SK-N-SH (cell line): ENCODE data around the gene HUNK.

Experiments
- CHD2 ChIP-seq: fragments of 150-350 bp; IDR thresholded peaks from 2 replicates; pipeline ENCODE4 v1.6.1; 2018; ENCODE audit warnings: low read length; ENCODE audit not compliant: partially characterized antibody
- FOXJ3 ChIP-seq: sonication (generic); formaldehyde crosslinking; IDR thresholded peaks from 2 replicates; pipeline ENCODE4 v1.5.1; 2020; ENCODE audit warnings: mild to moderate bottlenecking, missing genetic modification reagents
- RAD21 ChIP-seq: IDR thresholded peaks from 2 replicates; pipeline ENCODE4 v1.6.1; 2012; ENCODE audit warnings: mild to moderate bottlenecking, low read length
- TAF1 ChIP-seq: IDR thresholded peaks from 2 replicates; pipeline ENCODE4 v1.6.1; 2012; ENCODE audit warnings: low read depth, mild to moderate bottlenecking, low read length, moderate library complexity, borderline replicate concordance
- TF ChIP-seq, protein P1 (sequence below): fragments of 200-600 bp; sonication (generic); IDR thresholded peaks from 2 replicates; pipeline ENCODE4 v1.6.1; 2017; ENCODE audit warnings: antibody characterized with exemption, mild to moderate bottlenecking, moderate library complexity
- TF ChIP-seq, protein P2 (sequence below): IDR thresholded peaks from 2 replicates; pipeline ENCODE4 v1.4.0; 2012; ENCODE audit warnings: low read depth, borderline replicate concordance
- TF ChIP-seq, protein P3 (sequence below): IDR thresholded peaks from 2 replicates; pipeline ENCODE4 v1.6.1; 2012; ENCODE audit warnings: mild to moderate bottlenecking, low read depth, low read length, moderate library complexity

- TF ChIP-seq, protein P1, sequence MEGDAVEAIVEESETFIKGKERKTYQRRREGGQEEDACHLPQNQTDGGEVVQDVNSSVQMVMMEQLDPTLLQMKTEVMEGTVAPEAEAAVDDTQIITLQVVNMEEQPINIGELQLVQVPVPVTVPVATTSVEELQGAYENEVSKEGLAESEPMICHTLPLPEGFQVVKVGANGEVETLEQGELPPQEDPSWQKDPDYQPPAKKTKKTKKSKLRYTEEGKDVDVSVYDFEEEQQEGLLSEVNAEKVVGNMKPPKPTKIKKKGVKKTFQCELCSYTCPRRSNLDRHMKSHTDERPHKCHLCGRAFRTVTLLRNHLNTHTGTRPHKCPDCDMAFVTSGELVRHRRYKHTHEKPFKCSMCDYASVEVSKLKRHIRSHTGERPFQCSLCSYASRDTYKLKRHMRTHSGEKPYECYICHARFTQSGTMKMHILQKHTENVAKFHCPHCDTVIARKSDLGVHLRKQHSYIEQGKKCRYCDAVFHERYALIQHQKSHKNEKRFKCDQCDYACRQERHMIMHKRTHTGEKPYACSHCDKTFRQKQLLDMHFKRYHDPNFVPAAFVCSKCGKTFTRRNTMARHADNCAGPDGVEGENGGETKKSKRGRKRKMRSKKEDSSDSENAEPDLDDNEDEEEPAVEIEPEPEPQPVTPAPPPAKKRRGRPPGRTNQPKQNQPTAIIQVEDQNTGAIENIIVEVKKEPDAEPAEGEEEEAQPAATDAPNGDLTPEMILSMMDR: no peak
- TF ChIP-seq RAD21 (no peak), FOXJ3 (no peak), CHD2 (no peak), TAF1 (no peak)
- TF ChIP-seq, protein P2, sequence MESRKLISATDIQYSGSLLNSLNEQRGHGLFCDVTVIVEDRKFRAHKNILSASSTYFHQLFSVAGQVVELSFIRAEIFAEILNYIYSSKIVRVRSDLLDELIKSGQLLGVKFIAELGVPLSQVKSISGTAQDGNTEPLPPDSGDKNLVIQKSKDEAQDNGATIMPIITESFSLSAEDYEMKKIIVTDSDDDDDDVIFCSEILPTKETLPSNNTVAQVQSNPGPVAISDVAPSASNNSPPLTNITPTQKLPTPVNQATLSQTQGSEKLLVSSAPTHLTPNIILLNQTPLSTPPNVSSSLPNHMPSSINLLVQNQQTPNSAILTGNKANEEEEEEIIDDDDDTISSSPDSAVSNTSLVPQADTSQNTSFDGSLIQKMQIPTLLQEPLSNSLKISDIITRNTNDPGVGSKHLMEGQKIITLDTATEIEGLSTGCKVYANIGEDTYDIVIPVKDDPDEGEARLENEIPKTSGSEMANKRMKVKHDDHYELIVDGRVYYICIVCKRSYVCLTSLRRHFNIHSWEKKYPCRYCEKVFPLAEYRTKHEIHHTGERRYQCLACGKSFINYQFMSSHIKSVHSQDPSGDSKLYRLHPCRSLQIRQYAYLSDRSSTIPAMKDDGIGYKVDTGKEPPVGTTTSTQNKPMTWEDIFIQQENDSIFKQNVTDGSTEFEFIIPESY: no peak
- TF ChIP-seq, protein P3, sequence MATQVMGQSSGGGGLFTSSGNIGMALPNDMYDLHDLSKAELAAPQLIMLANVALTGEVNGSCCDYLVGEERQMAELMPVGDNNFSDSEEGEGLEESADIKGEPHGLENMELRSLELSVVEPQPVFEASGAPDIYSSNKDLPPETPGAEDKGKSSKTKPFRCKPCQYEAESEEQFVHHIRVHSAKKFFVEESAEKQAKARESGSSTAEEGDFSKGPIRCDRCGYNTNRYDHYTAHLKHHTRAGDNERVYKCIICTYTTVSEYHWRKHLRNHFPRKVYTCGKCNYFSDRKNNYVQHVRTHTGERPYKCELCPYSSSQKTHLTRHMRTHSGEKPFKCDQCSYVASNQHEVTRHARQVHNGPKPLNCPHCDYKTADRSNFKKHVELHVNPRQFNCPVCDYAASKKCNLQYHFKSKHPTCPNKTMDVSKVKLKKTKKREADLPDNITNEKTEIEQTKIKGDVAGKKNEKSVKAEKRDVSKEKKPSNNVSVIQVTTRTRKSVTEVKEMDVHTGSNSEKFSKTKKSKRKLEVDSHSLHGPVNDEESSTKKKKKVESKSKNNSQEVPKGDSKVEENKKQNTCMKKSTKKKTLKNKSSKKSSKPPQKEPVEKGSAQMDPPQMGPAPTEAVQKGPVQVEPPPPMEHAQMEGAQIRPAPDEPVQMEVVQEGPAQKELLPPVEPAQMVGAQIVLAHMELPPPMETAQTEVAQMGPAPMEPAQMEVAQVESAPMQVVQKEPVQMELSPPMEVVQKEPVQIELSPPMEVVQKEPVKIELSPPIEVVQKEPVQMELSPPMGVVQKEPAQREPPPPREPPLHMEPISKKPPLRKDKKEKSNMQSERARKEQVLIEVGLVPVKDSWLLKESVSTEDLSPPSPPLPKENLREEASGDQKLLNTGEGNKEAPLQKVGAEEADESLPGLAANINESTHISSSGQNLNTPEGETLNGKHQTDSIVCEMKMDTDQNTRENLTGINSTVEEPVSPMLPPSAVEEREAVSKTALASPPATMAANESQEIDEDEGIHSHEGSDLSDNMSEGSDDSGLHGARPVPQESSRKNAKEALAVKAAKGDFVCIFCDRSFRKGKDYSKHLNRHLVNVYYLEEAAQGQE: no peak
Observed at GRCh38 chr21:31885146-31885545, 12.3 kb downstream of the HUNK start.
